Muscle layer of colon (tissue), 2 donors: ENCODE results near the gene KIF16B.

Experiments
- H3K27ac ChIP-seq: one replicate; pipeline ENCODE4 v1.7.0; 2013; ENCODE audit warnings: low read depth, mild to moderate bottlenecking, low read length, moderate library complexity
- H3K27me3 ChIP-seq, 2 donors: one replicate each; pipeline ENCODE4 v1.7.0; 2013; ENCODE audit warnings: low read length in 2 of 2, mild to moderate bottlenecking in 2 of 2; ENCODE audit not compliant: insufficient read depth in 2 of 2, control insufficient read depth in 1 of 2
- H3K36me3 ChIP-seq: one replicate; pipeline ENCODE4 v1.7.0; 2013; ENCODE audit warnings: mild to moderate bottlenecking, low read length; ENCODE audit not compliant: insufficient read depth
- H3K4me1 ChIP-seq: one replicate; pipeline ENCODE4 v1.7.0; 2013; ENCODE audit warnings: mild to moderate bottlenecking, low read length; ENCODE audit not compliant: insufficient read depth
- H3K4me3 ChIP-seq, 2 donors: one replicate each; pipeline ENCODE4 v1.7.0; 2013; ENCODE audit warnings: low read length in 2 of 2, low read depth in 1 of 2, mild to moderate bottlenecking in 1 of 2, moderate library complexity in 1 of 2
- H3K9ac ChIP-seq: one replicate; pipeline ENCODE4 v1.7.0; 2013; ENCODE audit warnings: low read length
- H3K9me3 ChIP-seq: one replicate; pipeline ENCODE4 v1.7.0; 2013; ENCODE audit warnings: mild to moderate bottlenecking, low read length
- donor health status: abdominal sarcoma.
- donor health status: Adenocarcinoma of cecum.

KIF16B gene

GRCh38 chr20:16491294-16491905 is 81.8 kb downstream of the KIF16B start:
- peaks cover 16% of the 10 kb centered on the region for H3K36me3 ChIP-seq
- H3K9me3 ChIP-seq: no peaks in the 10 kb centered on the region
- H3K27me3 ChIP-seq: no peaks in the 10 kb centered on the region
- no peaks in the 10 kb centered on the region for H3K4me1 ChIP-seq
- no peak overlapping the region for H3K4me3 ChIP-seq
- H3K27ac ChIP-seq: no peak overlapping the region
- H3K9ac ChIP-seq: no peak overlapping the region

- Histone ChIP-seq H3K36me3 (peaks cover 16% of the 10 kb centered on the region), H3K27ac (no peak overlapping the region), H3K4me1 (no peaks in the 10 kb centered on the region), H3K9ac (no peak overlapping the region), H3K27me3 (no peaks in the 10 kb centered on the region), H3K4me3 (no peak overlapping the region), H3K9me3 (no peaks in the 10 kb centered on the region)
Measured at GRCh38 chr20:16490696-16491095, 82.6 kb downstream of the KIF16B start.

GRCh38 chr20:16488616-16489015 is 84.6 kb downstream of the KIF16B start:
- Histone ChIP-seq H3K27me3 (no peaks in the 10 kb centered on the region), H3K36me3 (peaks cover 16% of the 10 kb centered on the region), H3K4me1 (peaks cover 7% of the 10 kb centered on the region), H3K9me3 (no peaks in the 10 kb centered on the region), H3K4me3 (no peak overlapping the region), H3K27ac (no peak overlapping the region), H3K9ac (no peak overlapping the region)

GRCh38 chr20:16488086-16488485 is 85.2 kb downstream of the KIF16B start:
- Histone ChIP-seq H3K9ac (no peak overlapping the region), H3K27ac (no peak overlapping the region), H3K4me3 (no peak overlapping the region), H3K9me3 (no peaks in the 10 kb centered on the region), H3K27me3 (no peaks in the 10 kb centered on the region), H3K4me1 (peaks cover 7% of the 10 kb centered on the region), H3K36me3 (peaks cover 15% of the 10 kb centered on the region)

- Histone ChIP-seq H3K9me3 (no peaks in the 10 kb centered on the region), H3K4me1 (peaks cover 7% of the 10 kb centered on the region), H3K9ac (no peak overlapping the region), H3K36me3 (peaks cover 14% of the 10 kb centered on the region), H3K27me3 (no peaks in the 10 kb centered on the region), H3K4me3 (no peak overlapping the region), H3K27ac (no peak overlapping the region)
Measured at GRCh38 chr20:16486532-16486931, 86.7 kb downstream of the KIF16B start.

GRCh38 chr20:16485401-16485800 is 87.8 kb downstream of the KIF16B start:
- Histone ChIP-seq H3K9ac (no peak overlapping the region), H3K4me1 (peaks cover 7% of the 10 kb centered on the region), H3K27me3 (no peaks in the 10 kb centered on the region), H3K9me3 (no peaks in the 10 kb centered on the region), H3K4me3 (no peak overlapping the region), H3K27ac (no peak overlapping the region), H3K36me3 (peaks cover 14% of the 10 kb centered on the region)

- Histone ChIP-seq H3K4me3 (no peak overlapping the region), H3K9me3 (no peaks in the 10 kb centered on the region), H3K9ac (no peak overlapping the region), H3K27ac (no peak overlapping the region), H3K27me3 (no peaks in the 10 kb centered on the region), H3K36me3 (peaks cover 3% of the 10 kb centered on the region), H3K4me1 (peaks cover 7% of the 10 kb centered on the region)
Measured at GRCh38 chr20:16483024-16483423, 90.2 kb downstream of the KIF16B start.

- no peaks in the 10 kb centered on the region for H3K9me3 ChIP-seq
- no peaks in the 10 kb centered on the region for H3K27me3 ChIP-seq
- no peak overlapping the region for H3K9ac ChIP-seq
Measured at GRCh38 chr20:16481977-16482376, 91.3 kb downstream of the KIF16B start.

GRCh38 chr20:16479666-16480065 is 93.6 kb downstream of the KIF16B start:
- no peaks in the 10 kb centered on the region for H3K9me3 ChIP-seq

More at GRCh38 chr20:16481977-16482376, 91.3 kb downstream of the KIF16B start:
- no peak overlapping the region for H3K27ac ChIP-seq
- H3K36me3 ChIP-seq: peaks cover 3% of the 10 kb centered on the region
- peaks cover 15% of the 10 kb centered on the region for H3K4me1 ChIP-seq
- no peak overlapping the region for H3K4me3 ChIP-seq

GRCh38 chr20:16477632-16478031 is 95.6 kb downstream of the KIF16B start:
- H3K36me3 ChIP-seq: no peaks in the 10 kb centered on the region
- H3K27me3 ChIP-seq: no peaks in the 10 kb centered on the region
- no peak overlapping the region for H3K9ac ChIP-seq
- no peaks in the 10 kb centered on the region for H3K9me3 ChIP-seq
- no peak overlapping the region for H3K27ac ChIP-seq
- peaks cover 30% of the 10 kb centered on the region for H3K4me1 ChIP-seq
- no peak overlapping the region for H3K4me3 ChIP-seq

More at GRCh38 chr20:16479666-16480065, 93.6 kb downstream of the KIF16B start:
- Histone ChIP-seq H3K4me3 (no peak overlapping the region), H3K4me1 (peaks cover 28% of the 10 kb centered on the region), H3K27ac (no peak overlapping the region), H3K9ac (no peak overlapping the region), H3K27me3 (no peaks in the 10 kb centered on the region), H3K36me3 (peaks cover 3% of the 10 kb centered on the region)

GRCh38 chr20:16476032-16476431 is 97.2 kb downstream of the KIF16B start:
- no peak overlapping the region for H3K4me3 ChIP-seq
- no peaks in the 10 kb centered on the region for H3K9me3 ChIP-seq
- H3K9ac ChIP-seq: no peak overlapping the region
- H3K4me1 ChIP-seq: peaks cover 30% of the 10 kb centered on the region
- no peak overlapping the region for H3K27ac ChIP-seq
- no peaks in the 10 kb centered on the region for H3K27me3 ChIP-seq
- no peaks in the 10 kb centered on the region for H3K36me3 ChIP-seq

- H3K36me3 ChIP-seq: no peaks in the 10 kb centered on the region
- no peaks in the 10 kb centered on the region for H3K9me3 ChIP-seq
- no peak overlapping the region for H3K27ac ChIP-seq
- H3K9ac ChIP-seq: no peak overlapping the region
- no peaks in the 10 kb centered on the region for H3K27me3 ChIP-seq
- H3K4me3 ChIP-seq: no peak overlapping the region
- peaks cover 30% of the 10 kb centered on the region for H3K4me1 ChIP-seq
Measured at GRCh38 chr20:16475225-16475624, 98.0 kb downstream of the KIF16B start.
